Measurements from ENCODE around the gene ABCD2. TPM values are rescaled to one million over a fixed set of nuclear protein-coding genes. Genes with fewer than 3 reads are reported as not detected.

The ABCD2 gene
- under 0.01 TPM for total RNA-seq

DNA sequence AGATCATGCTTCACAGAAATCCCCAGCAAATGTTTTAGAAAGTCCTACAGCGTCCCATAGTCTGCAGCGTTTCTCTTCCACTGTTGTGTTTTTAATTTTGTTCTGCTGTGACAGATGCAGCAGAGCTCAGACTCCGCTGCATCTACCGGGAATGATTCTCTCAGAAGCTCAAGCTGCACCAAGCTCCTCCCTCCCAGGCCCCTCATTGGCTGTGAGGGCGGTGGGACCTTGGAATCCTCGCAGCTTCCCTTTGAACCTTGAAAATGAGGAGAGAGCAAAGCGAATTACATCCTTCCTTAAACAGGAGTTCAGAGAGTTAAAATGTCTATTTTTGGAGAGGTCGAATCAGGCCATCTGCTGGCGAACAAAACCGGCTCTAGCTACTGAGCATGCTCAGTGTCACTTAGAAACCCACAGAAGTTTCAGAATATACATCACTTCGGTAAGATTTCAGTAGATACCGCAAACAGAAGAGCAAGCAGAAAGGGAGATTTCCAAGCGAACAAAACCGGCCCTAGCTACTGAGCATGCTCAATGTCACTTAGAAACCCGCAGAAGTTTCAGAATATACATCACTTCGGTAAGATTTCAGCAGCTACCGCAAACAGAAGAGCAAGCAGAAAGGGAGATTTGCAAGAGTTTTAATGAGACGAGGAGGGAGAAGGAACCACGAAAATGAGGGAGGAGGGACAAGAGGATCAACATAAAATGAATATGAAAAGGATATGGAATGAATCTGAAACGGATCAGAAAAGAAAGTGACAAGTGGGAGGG is at the start of gene ABCD2:
Gene ABCD2 (minus strand): TSS at position 144 of the 774 bp plus-strand sequence. CDS start 188 bp downstream, outside the sequence.
- peak within 1 kb of the TSS; percentile 68 to 71 for H3K27ac ChIP-seq
- H3K4me3 ChIP-seq, result peak within 1 kb of the TSS; percentile 59 to 74
- intact Hi-C loops (cut with DNase I), result loop anchor here (5.0 kb wide), 1 partner anchor 178 kb away; the partner anchor contains the start of gene KIF21A
- H3K27me3 ChIP-seq, result no peaks in the 10 kb centered on the region
- peaks cover 0 to 3% of the 10 kb centered on the region in 2 donors for H3K4me1 ChIP-seq
- TF ChIP-seq CTCF (IDR thresholded peaks at IDR 0.05), result no peak
- DNase-seq (ENCODE audit: low spot score in 2 of 2), result peak; percentile 10 to 80
- no peaks in the 10 kb centered on the region for H3K9me3 ChIP-seq
- no peaks in the 10 kb centered on the region for H3K36me3 ChIP-seq

GRCh38 chr12:39660101-39660500 is 40.5 kb upstream of the ABCD2 start:
- intact Hi-C loops (cut with DNase I), result no loop called here
- Histone ChIP-seq H3K36me3 (no peaks in the 10 kb centered on the region), H3K27me3 (no peaks in the 10 kb centered on the region), H3K27ac (no peak overlapping the region), H3K9me3 (no peaks in the 10 kb centered on the region), H3K4me1 (no peaks in the 10 kb centered on the region), H3K4me3 (no peak overlapping the region)
- no peak for DNase-seq (ENCODE audit: low spot score in 2 of 2)
- no peak for TF ChIP-seq CTCF (IDR thresholded peaks at IDR 0.05)

GRCh38 chr12:39647383-39647782 is 27.8 kb upstream of the ABCD2 start:
- H3K9me3 ChIP-seq, result no peaks in the 10 kb centered on the region
- intact Hi-C loops (cut with DNase I), result no loop called here
- no peak overlapping the region for H3K27ac ChIP-seq
- no peaks in the 10 kb centered on the region for H3K36me3 ChIP-seq
- no peaks in the 10 kb centered on the region for H3K4me1 ChIP-seq
- no peaks in the 10 kb centered on the region for H3K27me3 ChIP-seq
- TF ChIP-seq CTCF (IDR thresholded peaks at IDR 0.05), result no peak
- no peak overlapping the region for H3K4me3 ChIP-seq
- no peak for DNase-seq (ENCODE audit: low spot score in 2 of 2)

DNA sequence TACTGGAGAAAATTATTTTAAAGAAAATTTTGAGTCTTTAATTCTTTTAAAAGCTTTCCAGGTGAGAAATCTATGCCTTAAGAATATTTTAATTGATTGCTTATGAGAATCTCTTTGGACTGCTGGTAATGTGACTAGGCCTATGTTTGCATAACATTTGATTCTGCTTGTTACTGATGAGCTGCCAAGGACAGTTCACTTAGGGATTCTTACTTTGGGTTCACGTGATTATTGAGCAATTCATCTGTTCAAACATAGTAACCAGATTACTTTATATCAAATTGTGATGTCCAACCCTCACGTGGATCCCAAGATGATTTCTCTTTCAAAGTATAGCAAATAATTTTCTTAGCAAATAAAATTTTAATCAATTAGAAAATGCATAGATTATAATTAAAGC is 27.4 kb upstream of the ABCD2 start:
- no peak for TF ChIP-seq CTCF (IDR thresholded peaks at IDR 0.05)
- DNase-seq (ENCODE audit: low spot score in 2 of 2), result no peak
- H3K36me3 ChIP-seq, result no peaks in the 10 kb centered on the region

GRCh38 chr12:39643052-39643451 is 23.4 kb upstream of the ABCD2 start:
- intact Hi-C loops (cut with DNase I), result no loop called here
- H3K4me3 ChIP-seq, result no peak overlapping the region
- no peak for TF ChIP-seq CTCF (IDR thresholded peaks at IDR 0.05)

More for the DNA sequence above, 27.4 kb upstream of the ABCD2 start:
- Histone ChIP-seq H3K9me3 (no peaks in the 10 kb centered on the region), H3K27ac (no peak overlapping the region), H3K4me3 (no peak overlapping the region), H3K27me3 (no peaks in the 10 kb centered on the region), H3K4me1 (no peaks in the 10 kb centered on the region)
- intact Hi-C loops (cut with DNase I), result no loop called here

More at GRCh38 chr12:39643052-39643451, 23.4 kb upstream of the ABCD2 start:
- H3K9me3 ChIP-seq, result no peaks in the 10 kb centered on the region
- H3K27me3 ChIP-seq, result no peaks in the 10 kb centered on the region
- no peaks in the 10 kb centered on the region for H3K4me1 ChIP-seq
- H3K36me3 ChIP-seq, result no peaks in the 10 kb centered on the region
- no peak overlapping the region for H3K27ac ChIP-seq
- DNase-seq (ENCODE audit: low spot score in 2 of 2), result no peak

Measured in ascending aorta (tissue), 2 donors.